CD4-positive, alpha-beta T cell treated with Interleukin-12 subunit alpha and Interleukin-12 subunit beta, for 1 hour (primary cell): ENCODE measurements around the gene SLC24A3.

ENCODE experiments used
- DNase-seq: peaks from one replicate; pipeline ENCODE4 v3.0.0-alpha.2; 2020

Gene SLC24A3

GRCh38 chr20:19401096-19401495, 188.7 kb downstream of the SLC24A3 start:
- no peak for DNase-seq

DNA sequence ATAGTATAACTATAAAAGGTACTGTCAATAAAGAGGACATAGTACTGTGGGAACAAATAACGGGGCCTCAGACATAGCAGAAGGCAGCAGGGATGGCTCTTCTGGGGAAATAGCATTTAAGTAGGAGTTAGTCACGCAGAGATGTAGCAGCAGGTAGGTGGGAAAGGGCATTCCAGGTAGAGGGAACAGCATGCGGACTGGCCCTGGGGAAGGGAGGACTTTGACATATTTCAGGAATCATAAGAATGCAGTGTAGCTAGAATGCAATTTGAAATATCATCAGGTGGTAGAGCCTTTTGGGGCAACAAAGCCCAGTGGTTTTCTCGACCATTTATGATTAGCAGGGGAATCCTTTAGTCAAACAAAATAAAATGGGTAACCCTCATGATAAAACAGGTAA, 191.1 kb downstream of the SLC24A3 start:
- DNase-seq: no peak

- no peak for DNase-seq
Measured at GRCh38 chr20:19404826-19405225, 192.4 kb downstream of the SLC24A3 start.

DNA sequence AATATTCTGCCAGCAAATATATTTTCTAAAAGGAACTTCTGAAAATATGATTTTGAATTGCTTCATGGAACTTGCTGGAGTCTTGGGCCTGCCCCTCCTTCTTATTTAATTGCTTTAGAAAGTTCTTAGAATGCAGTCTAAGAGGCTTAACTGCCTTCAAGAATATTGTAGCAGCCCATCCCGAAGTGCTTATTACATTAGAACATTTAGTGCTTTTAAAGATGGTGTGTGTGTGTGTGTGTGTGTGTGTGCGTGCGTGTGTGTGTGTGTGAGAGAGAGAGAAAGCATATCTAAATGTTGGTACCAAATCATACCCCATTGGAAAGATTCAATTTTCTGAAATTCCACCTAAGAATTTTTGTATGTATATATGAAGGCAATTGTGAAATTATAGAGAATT, 193.5 kb downstream of the SLC24A3 start:
- no peak for DNase-seq

DNA sequence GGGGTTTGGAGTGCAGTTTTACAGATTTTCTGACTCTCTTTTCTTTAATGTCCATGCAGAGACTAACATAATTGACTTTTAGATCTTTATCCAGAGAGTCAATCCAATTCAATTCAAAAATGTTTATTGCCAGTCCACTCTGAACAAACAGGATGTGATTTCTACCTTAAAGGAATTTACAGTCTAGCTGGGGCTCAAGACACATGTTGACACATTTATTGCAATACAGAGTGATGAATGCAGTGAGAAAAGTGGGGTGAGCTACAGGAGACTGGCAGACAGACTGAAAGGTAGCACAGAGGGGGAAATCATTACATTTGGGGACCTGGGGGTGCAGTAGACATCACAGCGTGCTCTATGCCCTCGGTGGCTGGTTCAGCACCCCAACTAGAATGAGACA, 193.9 kb downstream of the SLC24A3 start:
- DNase-seq: no peak

- no peak for DNase-seq
Measured at GRCh38 chr20:19407196-19407595, 194.8 kb downstream of the SLC24A3 start.

GRCh38 chr20:19407736-19408135, 195.3 kb downstream of the SLC24A3 start:
- no peak for DNase-seq

DNA sequence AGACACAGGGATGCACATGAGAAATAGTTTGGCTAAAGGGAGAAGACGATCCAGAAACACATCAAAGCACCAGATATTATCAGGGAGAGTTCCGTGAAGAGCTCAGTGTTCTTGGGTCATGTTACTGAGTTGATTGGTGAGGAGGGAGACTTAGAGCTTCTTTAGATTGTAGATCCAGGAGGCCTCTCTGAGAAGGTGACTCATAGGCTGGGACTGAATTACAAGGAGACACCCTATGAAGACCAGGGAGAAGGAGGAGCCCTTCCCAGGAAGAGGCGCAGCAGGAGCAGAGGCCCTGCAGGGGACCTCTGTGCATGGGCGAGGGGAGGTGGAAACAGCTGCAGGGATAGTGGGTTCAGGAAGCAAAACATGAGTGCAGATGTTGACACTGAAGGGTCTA, 196.5 kb downstream of the SLC24A3 start:
- DNase-seq: no peak

- no peak for DNase-seq
Measured at GRCh38 chr20:19411811-19412210, 199.4 kb downstream of the SLC24A3 start.

- no peak for DNase-seq
Measured at GRCh38 chr20:19412254-19412653, 199.8 kb downstream of the SLC24A3 start.

DNA sequence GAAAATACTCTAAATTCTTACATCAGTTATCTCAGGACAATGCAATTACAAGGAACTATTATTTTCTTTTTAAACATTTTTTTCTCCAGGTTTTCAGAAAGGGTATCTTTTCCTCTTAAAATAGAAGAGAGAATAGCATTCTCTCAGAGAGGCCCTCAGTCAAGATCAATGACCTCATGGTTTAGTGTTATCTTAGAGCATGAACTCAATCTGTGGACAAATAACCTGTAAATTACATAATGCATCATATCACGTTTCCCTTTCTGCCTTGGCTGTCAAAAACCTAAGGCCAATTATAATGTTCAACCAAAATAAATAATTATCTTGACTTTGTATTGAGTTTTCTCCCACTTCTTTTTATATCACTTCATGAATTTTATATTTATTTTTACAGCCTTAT, 202.2 kb downstream of the SLC24A3 start:
- no peak for DNase-seq

DNA sequence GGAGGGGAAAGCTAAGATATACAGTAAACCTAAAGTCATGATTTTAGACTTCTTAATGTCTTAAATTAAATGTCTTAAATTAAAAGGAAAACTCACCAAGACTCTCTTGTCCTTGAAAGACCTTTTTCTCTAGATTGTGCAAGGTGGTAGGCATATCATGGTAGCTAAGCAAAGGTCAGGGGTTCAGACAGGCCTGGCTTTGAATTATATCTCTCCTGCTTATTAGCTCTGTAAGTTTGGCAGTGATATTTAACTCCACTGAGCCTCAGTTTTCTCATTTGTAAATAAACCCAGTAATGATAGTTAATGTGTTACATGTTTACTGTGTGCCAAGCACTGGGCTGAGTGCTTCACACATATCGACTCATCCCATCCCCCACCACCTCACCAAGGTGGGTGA, 203.3 kb downstream of the SLC24A3 start:
- no peak for DNase-seq

GRCh38 chr20:19416627-19417026, 204.2 kb downstream of the SLC24A3 start:
- no peak for DNase-seq

- no peak for DNase-seq
Measured at GRCh38 chr20:19419396-19419795, 207.0 kb downstream of the SLC24A3 start.

GRCh38 chr20:19423097-19423899, 210.9 kb downstream of the SLC24A3 start:
- DNase-seq: no peak

DNA sequence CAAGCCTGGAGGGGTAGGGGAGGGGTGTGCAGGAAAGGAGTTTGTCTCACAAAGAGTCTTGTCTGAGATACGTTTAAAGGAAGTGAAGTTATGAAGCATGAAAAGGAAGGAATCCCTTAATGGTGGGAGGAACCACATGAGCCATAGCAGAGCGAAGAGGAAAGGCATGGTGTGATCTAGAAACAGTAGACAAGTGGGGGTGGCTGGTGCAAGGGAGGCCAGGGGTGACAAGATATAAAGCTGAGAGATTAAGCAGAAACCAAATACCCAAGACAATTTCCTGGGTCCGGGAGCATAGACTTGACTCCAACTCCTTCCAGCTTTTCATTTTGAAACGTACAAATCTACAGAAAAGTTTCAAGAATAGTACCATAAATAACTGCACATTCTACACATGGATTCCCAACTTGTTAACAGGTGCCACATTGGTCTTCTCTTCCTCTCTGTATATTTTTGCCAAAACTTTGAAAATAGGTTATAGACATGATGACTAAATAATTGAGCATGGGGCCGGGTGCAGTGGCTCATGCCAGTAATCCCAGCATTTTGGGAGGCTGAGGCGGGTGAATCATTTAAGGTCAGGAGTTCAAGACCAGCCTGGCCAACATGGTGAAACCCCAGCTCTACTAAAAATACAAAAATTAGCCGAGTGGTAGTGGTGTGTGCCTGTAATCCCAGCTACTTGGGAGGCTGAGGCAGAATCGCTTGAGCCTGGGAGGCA, 211.6 kb downstream of the SLC24A3 start:
- no peak for DNase-seq

DNA sequence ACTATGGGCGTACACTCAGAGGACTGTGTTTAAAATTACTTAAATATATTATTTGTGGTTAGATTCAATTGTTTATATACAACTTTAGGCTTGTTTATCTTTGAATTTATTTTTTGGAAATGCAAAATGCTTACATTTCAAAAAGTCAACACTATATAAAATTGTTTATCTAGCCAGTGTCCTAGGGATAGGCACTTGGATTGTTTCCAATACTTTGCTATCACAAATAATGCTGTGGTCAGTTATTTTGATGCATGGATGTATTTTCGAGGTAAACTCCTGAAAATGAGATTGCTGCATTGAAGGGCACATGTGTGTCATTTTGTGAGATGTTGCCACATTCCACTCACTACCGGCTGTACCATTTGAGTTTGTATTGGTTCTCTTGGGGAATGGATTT, 213.9 kb downstream of the SLC24A3 start:
- DNase-seq: no peak

DNA sequence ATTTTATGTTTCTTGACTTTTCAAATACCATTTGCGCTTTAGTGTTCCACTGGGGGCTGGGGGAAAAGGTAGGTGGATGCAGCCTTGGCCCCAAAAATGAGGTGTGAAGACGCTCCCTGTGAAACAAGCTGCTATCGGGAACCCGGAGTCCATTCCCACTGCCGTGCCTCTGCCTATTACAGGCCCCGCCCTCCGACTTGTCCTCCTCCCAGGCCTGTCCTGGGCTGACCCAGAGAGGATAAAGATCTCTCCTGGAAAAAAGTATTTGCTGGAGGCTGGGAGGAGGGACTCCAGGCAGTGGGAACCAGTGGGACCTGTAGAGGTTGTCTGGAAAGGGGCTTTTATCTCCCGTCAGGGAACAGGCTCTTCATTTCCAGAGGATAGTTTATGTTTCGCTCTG, 215.0 kb downstream of the SLC24A3 start:
- no peak for DNase-seq

DNA sequence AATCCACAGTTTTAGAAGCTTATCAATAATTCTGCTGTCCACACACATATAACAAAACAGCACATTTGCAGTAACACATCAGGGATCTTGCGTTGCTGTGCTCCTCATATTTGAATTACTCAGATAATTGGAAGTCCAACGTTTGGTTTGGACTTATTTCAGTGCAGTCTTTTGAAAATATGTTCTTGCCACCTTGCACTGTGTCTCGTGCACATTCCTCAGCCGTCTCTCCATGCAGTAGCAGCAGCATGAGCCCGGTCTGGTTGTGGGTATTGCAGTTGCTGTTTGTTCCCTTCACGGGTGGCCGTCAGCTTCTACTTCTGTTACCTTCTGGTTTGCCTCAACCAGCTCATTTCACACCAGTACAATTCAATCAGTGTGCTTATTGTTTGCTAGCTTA, 215.5 kb downstream of the SLC24A3 start:
- DNase-seq: no peak

DNA sequence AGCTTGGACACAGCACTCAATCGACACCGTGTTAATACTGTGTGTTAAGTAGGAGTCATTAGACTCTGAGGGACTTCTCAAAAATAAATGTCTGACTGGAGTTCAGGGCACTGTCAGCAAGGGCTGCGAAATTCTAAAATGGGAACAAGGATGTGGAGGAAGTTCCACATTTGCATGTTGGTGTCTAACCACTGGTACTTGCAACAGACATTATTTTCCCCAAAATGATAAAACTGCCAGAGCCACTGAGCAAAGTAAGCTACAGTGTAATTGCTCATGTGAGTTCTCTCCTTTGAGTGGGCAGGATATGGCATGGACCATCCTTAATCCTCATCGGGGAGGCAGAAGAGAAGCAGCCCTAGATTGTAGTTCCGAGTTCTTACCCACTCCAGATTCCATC, 215.9 kb downstream of the SLC24A3 start:
- DNase-seq: no peak

- DNase-seq: no peak
Measured at GRCh38 chr20:19429538-19429937, 217.1 kb downstream of the SLC24A3 start.

DNA sequence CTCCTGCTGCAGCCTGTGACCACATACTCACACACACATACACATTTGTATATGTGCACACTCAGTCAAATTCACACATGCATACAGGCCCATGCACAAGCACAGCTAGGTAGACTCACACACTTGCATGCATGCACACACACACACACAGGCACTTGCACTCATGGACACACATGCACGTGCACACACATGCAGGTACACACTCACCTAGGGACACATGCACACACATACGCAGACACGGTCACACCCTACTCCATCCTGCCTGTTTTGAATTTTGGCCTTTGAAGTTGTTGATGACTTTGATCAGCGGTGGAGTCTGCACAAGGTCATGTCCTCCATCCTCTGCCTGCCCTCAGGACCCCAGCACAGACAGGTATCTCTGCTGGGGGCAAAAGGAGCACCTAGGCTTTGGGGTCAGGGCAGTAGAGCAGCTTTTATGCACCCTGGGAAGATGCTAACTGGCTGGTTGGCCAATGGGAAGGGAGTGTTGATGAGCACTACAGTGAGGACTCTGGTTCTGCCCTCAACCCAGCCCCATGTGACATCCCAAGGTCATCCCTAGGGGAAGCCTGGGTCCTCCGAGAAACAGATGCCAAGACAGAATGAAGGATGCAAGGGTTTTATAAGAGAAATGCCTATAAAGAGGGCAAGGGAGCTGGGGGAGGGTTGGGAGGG, 218.3 kb downstream of the SLC24A3 start:
- DNase-seq: no peak

- DNase-seq: no peak
Measured at GRCh38 chr20:19431316-19431700, 218.9 kb downstream of the SLC24A3 start.

- DNase-seq: no peak
Measured at GRCh38 chr20:19431906-19432305, 219.5 kb downstream of the SLC24A3 start.
